Endothelial cell (in vitro differentiated cells): ENCODE measurements around the gene NEDD4L. TPM values are rescaled to one million over a fixed set of nuclear protein-coding genes. Genes with fewer than 3 reads are reported as not detected.

ENCODE experiments used
- DNase-seq: peaks from one replicate; pipeline ENCODE4 v3.0.0; 2021; ENCODE audit warnings: low spot score
- H3K27ac Mint-ChIP-seq: one replicate; pipeline ENCODE4 v1.8.0; 2021; ENCODE audit warnings: mixed read lengths, inconsistent platforms; ENCODE audit not compliant: unreplicated experiment
- H3K27me3 Mint-ChIP-seq: one replicate; pipeline ENCODE4 v1.8.0; 2021; ENCODE audit warnings: mild to moderate bottlenecking, moderate library complexity, mixed read lengths, inconsistent platforms; ENCODE audit not compliant: unreplicated experiment
- H3K36me3 Mint-ChIP-seq: one replicate; pipeline ENCODE4 v1.8.0; 2021; ENCODE audit warnings: mild to moderate bottlenecking, low read depth, mixed read lengths, inconsistent platforms; ENCODE audit not compliant: unreplicated experiment
- H3K4me1 Mint-ChIP-seq: one replicate; pipeline ENCODE4 v1.8.0; 2021; ENCODE audit warnings: mild to moderate bottlenecking, mixed read lengths, inconsistent platforms; ENCODE audit not compliant: unreplicated experiment
- H3K4me3 Mint-ChIP-seq: one replicate; pipeline ENCODE4 v1.8.0; 2021; ENCODE audit warnings: mild to moderate bottlenecking, mixed read lengths, inconsistent platforms; ENCODE audit not compliant: unreplicated experiment
- H3K9me3 Mint-ChIP-seq: one replicate; pipeline ENCODE4 v1.8.0; 2021; ENCODE audit warnings: mixed read lengths, inconsistent platforms; ENCODE audit not compliant: unreplicated experiment
- total RNA-seq: library from RNA; stranded (reverse); fragmentation: NEBNext Ultra II Directional; extraction: Animal tissue kit (Norgen Biotek cat#: 25700); gene quantifications from one replicate; pipeline ENCODE4 v1.2.1, GENCODE V29; 2021; ENCODE audit not compliant: unreplicated experiment
- TF ChIP-seq, protein P1 (sequence below): fragments of 200-600 bp; sonication (generic); IDR thresholded peaks from one replicate; pipeline ENCODE4 v1.5.0; 2021; ENCODE audit warnings: antibody characterized with exemption; ENCODE audit not compliant: unreplicated experiment

Gene NEDD4L
- total RNA-seq, 1 donor from 2014 or later: 42.8 TPM

DNA sequence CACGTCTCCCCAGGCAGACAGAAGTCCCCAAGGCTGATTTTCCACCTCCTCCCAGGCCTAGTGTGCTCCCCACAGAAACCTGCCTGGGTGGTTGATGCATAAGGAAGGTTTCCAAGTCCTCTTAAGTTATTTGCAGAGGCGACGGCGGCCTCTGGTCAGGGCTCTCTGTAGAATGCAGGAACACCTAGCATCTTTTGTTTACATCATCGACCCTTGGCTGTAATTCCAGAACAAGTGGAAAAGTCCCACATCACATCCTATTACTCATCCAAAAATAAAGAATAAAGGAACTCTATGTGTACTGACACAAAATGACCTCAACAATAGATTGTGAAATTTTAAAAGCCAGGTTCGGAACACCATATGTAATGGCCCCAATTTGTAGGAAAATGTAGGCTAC, 373.7 kb downstream of the NEDD4L start:
- Mint-ChIP-seq H3K36me3 (peaks cover 4% of the 10 kb centered on the region), H3K9me3 (no peaks in the 10 kb centered on the region), H3K4me1 (peaks cover 12% of the 10 kb centered on the region), H3K4me3 (peak overlapping the region; percentile 26), H3K27ac (no peak overlapping the region), H3K27me3 (no peaks in the 10 kb centered on the region)
- TF ChIP-seq, protein P1, sequence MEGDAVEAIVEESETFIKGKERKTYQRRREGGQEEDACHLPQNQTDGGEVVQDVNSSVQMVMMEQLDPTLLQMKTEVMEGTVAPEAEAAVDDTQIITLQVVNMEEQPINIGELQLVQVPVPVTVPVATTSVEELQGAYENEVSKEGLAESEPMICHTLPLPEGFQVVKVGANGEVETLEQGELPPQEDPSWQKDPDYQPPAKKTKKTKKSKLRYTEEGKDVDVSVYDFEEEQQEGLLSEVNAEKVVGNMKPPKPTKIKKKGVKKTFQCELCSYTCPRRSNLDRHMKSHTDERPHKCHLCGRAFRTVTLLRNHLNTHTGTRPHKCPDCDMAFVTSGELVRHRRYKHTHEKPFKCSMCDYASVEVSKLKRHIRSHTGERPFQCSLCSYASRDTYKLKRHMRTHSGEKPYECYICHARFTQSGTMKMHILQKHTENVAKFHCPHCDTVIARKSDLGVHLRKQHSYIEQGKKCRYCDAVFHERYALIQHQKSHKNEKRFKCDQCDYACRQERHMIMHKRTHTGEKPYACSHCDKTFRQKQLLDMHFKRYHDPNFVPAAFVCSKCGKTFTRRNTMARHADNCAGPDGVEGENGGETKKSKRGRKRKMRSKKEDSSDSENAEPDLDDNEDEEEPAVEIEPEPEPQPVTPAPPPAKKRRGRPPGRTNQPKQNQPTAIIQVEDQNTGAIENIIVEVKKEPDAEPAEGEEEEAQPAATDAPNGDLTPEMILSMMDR: no peak
- DNase-seq: no peak

DNA sequence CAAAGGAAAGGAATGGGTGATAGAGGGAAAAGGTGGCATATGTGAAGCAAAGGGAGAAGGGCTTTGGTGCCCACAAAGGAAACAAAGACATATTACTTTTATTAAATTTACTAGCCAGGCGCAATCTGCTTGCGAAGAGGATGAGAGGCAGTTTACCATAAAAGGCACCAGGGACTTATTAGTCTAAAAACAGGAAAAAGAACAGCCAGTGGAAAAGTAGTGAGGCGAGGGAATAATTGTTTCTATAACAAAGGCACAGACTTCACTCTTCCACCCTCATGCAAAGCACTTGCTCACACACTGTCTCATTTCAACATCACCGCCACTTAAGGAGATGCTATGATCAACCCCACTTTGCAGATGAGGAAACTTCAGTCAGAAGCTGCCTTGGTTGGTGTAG, 374.3 kb downstream of the NEDD4L start:
- H3K36me3 Mint-ChIP-seq: peaks cover 4% of the 10 kb centered on the region
- peaks cover 1% of the 10 kb centered on the region for H3K27me3 Mint-ChIP-seq
- H3K27ac Mint-ChIP-seq: no peak overlapping the region
- no peaks in the 10 kb centered on the region for H3K9me3 Mint-ChIP-seq
- no peak overlapping the region for H3K4me3 Mint-ChIP-seq
- peaks cover 12% of the 10 kb centered on the region for H3K4me1 Mint-ChIP-seq
- no peak for DNase-seq
- TF ChIP-seq, protein P1: no peak

DNA sequence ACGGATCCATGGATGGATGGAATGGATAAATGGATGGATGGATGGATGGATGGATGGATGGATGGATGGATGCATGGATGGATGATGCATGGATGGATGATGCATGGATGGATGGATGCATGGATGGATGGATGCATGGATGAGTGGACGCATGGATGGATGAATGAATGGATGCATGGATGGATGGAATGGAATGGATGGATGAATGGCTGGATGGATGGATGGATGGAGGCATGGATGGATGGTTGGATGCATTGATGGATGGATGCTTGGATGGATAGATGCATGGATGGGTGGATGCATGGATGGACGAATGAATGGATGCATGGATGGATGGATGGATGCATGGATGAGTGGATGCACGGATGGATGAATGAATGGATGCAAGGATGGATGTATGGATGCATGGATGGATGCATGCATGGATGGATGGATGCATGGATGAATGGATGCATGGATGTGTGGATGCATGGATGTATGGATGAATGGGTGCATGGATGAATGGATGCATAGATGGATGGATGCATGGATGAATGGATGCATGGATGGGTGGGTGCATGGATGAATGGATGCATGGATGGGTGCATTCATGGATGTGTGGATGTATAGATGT, 375.7 kb downstream of the NEDD4L start:
- Mint-ChIP-seq H3K27ac (peak overlapping the region; percentile 21), H3K9me3 (no peaks in the 10 kb centered on the region), H3K4me3 (peak overlapping the region; percentile 24), H3K27me3 (peaks cover 1% of the 10 kb centered on the region), H3K36me3 (peaks cover 4% of the 10 kb centered on the region), H3K4me1 (peaks cover 12% of the 10 kb centered on the region)
- no peak for DNase-seq
- TF ChIP-seq, protein P1: no peak

- H3K27ac Mint-ChIP-seq: no peak overlapping the region
- no peak overlapping the region for H3K4me3 Mint-ChIP-seq
- H3K4me1 Mint-ChIP-seq: peaks cover 9% of the 10 kb centered on the region
- no peak for DNase-seq
- TF ChIP-seq, protein P1: no peak
- H3K9me3 Mint-ChIP-seq: no peaks in the 10 kb centered on the region
- peaks cover 1% of the 10 kb centered on the region for H3K27me3 Mint-ChIP-seq
- H3K36me3 Mint-ChIP-seq: no peaks in the 10 kb centered on the region
These were observed 382.6 kb downstream of the NEDD4L start for GRCh38 chr18:58426611-58427010.

GRCh38 chr18:58427321-58427720, 383.3 kb downstream of the NEDD4L start:
- H3K27ac Mint-ChIP-seq: no peak overlapping the region
- no peaks in the 10 kb centered on the region for H3K9me3 Mint-ChIP-seq
- TF ChIP-seq, protein P1: no peak
- peaks cover 9% of the 10 kb centered on the region for H3K4me1 Mint-ChIP-seq
- H3K27me3 Mint-ChIP-seq: peaks cover 1% of the 10 kb centered on the region
- no peak for DNase-seq
- no peaks in the 10 kb centered on the region for H3K36me3 Mint-ChIP-seq
- H3K4me3 Mint-ChIP-seq: no peak overlapping the region
